ENCODE data around the gene ZNF814.
"Not testable (repeated sequence)": the region's sequence is repeated elsewhere in the genome, so short reads cannot be mapped to it uniquely, and the experiment has no call there.

The ZNF814 gene

DNA sequence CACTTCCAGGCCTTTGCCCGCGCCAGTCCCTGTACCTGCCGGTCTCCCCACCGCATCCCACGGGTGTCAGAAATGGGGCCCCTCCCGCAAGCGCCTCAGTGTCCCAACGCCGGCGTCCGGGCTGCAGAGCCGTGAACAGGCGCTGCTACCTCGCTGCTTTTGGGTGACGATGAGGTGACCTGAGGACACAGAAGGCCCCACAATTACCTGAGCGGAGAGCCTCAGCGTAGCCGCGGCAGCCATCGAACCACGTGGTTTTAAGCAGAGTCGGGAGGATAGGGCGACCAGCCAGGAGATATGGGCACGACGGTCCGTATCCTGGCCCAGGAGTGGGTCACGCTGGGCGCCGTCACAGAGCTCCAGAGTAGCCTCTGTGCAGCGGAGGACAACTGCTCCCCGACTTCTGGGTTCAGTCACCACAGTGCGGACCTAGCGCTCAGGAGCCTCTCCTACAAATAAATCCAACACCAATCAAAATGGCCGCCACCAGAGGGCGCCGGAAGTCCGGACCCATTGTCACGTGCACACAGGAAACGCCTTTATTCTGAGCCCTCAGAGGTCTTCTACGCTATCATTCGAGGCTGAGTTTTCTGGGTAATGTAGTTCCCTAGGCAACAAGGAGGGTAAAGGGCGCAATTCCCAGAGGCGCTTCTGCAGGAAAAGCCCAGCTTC, at the start of gene ZNF814:
Gene ZNF814 (minus strand): TSS at position 478 of the 672 bp plus-strand sequence. CDS start 235 bp downstream, at position 243.
- peak; percentile 90 for DNase-seq

GRCh38 chr19:57935731-57936130, 46.9 kb upstream of the ZNF814 start:
- no peak for DNase-seq

DNA sequence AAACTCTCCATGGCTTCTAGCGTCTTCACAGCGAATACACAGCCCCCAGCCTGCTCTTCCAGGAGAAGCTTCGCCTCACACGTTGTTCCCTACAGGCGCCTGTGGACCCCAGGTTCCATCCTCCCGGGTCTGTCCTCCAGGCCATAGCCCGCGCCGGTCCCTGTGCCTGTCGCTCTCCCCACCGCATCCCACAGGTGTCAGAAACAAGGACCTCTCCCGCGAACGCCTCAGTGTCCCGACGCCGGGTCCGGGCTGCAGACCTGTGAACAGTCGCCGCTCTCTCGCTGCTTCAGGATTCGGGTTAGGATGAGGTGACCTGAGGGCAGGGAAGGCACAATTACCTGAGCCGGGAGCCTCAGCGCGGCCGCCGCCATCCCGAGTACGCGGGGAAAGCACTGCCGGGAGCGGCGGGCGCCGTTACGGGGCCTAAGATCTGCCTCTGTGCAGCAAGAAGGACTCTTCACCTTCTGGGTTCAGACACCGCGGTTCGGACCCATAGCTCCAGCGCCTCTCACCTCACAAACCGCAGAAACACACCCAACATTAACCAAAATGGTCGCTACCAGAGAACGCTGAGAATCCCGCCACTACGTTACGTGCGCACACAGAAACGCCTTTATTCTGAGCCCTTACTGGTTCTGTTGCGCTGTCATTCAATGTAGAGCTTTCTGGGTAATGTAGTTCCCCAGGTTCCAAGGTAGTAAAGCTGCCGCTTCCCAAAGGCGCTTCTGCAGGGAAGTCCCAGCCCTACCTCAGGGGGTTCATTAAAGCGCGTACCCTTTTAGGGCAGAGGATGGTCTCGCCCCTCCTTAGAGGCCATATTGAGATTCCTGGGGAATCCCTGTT, 46.2 kb upstream of the ZNF814 start, which contains the start of gene ZNF418:
Gene ZNF418 (minus strand): TSS at position 583 of the 846 bp plus-strand sequence. CDS start 1,580 bp downstream, outside the sequence.
- peak; percentile 73 for DNase-seq

DNA sequence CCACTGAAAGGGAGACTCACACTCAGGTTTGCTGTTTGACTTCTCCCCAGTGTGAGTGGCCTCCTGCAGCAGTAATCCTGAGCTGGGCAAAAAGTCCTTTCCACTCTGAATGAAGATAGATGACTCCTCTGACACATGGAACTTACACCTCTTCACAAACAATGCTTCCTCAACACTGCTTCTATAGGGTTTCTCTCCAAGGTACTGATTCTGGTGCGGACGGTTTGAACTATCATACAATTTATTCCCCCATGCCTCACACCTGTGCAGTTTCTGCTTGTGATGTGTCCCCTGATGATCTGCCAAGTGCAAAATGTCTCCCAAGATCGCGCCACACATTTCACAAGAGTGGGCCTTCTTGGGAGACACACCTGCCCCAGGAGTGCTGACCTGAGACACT, 38.8 kb upstream of the ZNF814 start:
- no peak for DNase-seq

- peak; percentile 95 for DNase-seq
Measured at GRCh38 chr19:57916168-57916995, 27.5 kb upstream of the ZNF814 start, which contains the start of gene ZNF417. Gene ZNF417 (minus strand): TSS chr19:57916592. CDS start chr19:57916411, 181 bp downstream.

- no peak for DNase-seq
Measured at GRCh38 chr19:57914531-57914930, 25.7 kb upstream of the ZNF814 start.

DNA sequence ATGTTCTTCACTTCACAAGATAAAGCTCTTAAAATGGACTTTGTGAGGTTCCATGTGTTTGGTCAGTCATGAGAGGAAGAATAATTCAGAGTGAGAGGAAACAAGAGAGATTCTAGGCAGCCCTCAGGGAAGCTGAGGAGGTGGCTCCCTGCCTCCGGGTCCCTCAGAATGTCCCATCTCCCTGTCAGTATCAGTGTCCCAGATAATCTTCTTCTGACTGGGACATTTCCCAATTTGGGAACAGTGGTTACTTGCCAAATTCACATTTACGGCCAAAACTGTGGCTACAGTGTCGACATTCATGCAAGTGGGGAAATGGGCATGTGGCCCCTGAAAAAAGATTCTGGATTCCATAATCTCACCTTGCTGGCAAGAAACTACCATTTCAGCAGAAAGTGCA, 18.6 kb upstream of the ZNF814 start:
- DNase-seq: no peak

- no peak for DNase-seq
Measured at GRCh38 chr19:57905258-57905657, 16.4 kb upstream of the ZNF814 start.

DNA sequence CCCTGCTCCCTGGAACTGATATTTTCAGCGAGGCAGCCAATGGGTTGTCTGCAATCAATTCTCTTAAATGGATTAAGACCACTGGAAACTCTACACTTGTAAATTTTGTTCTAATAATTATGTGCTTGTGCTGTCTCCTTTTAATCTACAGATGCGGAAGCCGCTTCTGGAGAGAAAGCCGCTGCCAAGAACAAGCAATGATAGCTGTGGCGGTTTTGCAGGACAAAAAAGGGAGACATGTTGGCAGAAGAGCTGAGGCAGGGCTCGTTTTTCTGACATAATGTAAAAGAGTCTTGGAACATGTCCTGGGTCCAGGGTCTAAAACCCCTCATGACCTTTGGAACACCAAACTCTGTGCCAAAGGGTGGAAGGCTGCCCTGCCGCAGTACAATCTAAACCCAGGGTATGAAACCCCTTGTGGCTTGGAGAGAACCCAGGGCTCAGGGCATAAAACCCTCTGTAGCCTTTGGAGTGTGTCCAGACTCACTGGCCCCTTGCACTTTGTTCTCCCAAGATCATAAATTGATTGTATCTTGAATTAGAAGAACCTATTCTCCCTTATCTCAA, 14.9 kb upstream of the ZNF814 start:
- DNase-seq: no peak

DNA sequence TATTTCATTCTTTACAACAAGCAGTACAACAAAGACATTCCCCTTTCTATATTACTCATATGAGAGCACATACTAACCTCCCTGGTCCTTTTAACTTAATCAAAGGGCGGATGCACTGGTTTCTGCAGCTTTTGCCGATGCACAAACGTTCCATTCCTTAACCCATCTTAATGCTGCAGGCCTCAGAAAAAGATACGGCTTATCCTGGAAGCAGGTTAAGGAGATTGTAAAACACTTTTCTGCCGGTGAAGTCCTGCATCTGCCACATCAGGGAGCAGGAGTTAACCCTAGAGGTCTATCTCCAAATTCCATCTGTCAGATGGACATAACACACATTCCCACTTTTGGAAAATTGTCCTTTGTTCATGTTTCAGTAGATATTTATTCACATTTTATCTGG, 11.5 kb upstream of the ZNF814 start:
- DNase-seq: no peak

- not testable (repeated sequence) for DNase-seq
Measured at GRCh38 chr19:57890706-57891105, 1.9 kb upstream of the ZNF814 start.

DNA sequence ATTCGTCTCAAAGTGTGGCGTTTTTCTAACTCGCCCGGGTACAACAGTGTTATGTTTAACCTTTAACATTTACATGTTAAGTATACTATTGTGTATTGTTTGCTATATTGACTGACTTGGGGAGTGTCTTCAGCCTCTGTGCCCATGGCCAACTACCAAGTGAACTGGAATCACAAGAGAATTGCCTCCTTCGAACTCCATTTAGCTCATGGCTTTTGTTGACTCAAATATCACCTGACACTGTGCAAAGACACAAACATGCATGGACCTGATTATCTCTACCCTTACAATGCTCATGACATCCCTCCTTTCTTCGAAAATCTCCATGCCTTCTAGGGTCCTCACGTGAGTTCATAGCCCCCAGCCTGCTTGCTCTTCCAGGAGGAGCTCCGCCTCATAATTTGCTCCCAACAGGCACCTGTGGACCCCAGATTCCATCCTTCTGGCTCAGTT, 704 bp downstream of the ZNF814 start:
- DNase-seq: no peak

DNA sequence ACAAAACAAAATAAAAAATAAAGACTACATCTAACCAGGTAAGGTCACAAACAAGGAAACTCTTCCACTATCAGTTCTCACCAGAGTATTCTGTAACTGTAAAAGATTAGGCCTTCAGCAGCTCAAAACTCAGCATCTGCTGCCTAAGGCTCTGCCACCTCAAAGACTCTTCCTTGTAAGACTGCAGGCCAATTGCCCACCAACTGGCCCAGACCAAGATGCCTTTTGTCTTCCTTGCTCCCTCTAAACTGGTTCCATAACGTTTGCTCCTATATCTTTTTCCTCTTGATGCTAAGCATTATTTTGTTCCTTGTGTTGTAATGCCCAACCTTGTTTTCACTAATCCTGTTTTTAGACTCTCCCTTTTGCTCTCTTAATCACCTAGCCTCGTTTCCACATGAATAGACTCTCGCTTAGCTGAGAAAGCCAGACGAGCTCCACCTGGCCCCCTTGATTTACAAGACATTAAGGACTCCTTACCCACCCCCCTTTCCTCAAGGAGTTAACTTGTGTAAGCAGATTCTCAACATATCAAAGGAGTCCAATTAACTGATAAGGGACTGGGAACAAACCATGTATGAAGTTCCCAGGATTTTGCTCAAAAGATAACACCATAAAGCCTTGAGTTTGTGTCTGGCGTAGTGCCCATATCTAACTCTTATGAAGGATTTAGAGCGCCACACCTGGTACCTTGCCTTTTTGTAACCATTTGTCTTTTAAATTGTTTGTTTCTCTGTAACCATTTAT, 1.5 kb downstream of the ZNF814 start:
- DNase-seq: no peak

- no peak for DNase-seq
Measured at GRCh38 chr19:57886046-57886445, 2.8 kb downstream of the ZNF814 start.

- DNase-seq: not testable (repeated sequence)
Measured at GRCh38 chr19:57873883-57874799, 14.7 kb downstream of the ZNF814 start.

DNA sequence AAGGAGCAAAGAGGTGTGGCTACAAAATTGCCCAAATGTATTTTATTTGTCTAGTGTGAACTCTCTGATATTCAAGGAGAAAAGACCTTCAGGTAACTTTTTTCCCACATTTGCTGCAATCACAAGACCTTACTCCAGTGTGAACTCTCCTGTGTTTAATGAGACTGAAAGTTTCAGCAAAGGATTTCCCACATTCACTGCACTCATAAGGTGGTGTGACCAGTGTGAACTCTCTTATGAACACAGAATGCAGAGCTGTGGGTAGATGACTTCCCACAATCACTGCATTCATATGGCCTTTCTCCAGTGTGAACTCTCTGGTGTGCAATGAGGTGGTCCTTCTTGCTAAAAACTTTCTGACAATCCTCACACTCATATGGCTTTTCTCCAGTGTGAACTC, 16.4 kb downstream of the ZNF814 start:
- no peak for DNase-seq

DNA sequence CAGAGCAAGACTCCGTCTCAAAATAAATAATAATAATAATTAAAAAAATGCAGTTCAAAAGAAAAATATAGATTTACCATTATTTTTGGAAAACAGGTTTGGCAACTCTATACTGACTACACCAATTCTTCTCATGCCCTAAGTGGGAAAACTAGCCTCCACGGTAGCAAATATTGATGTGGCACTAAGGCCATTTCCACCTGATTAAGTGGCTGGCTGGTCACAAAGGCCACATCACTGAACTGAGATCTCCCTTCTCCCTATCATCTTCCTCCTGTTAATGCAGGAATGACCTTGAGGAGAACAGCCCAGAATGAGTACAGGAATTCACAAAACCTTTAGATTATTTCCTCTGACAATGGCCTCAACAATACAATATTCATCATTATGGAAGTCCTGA, 18.6 kb downstream of the ZNF814 start:
- DNase-seq: no peak

DNA sequence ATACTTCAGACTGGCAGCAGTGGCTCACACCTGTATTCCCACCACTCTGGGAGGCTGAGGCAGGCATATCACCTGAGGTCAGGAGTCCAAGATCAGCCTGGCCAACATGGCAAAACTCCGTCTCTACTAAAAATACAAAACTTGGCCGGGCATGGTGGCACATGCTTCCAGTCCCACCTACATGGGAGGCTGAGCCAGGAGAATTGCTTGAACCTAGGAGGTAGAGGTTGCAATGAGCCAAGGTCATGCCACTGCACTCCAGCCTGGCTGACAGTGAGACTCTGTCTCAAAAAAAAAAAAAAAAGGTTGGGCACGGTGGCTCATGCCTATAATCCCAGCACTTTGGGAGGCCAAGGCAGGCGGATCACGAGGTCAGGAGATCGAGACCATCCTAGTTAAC, 19.2 kb downstream of the ZNF814 start:
- not testable (repeated sequence) for DNase-seq

DNA sequence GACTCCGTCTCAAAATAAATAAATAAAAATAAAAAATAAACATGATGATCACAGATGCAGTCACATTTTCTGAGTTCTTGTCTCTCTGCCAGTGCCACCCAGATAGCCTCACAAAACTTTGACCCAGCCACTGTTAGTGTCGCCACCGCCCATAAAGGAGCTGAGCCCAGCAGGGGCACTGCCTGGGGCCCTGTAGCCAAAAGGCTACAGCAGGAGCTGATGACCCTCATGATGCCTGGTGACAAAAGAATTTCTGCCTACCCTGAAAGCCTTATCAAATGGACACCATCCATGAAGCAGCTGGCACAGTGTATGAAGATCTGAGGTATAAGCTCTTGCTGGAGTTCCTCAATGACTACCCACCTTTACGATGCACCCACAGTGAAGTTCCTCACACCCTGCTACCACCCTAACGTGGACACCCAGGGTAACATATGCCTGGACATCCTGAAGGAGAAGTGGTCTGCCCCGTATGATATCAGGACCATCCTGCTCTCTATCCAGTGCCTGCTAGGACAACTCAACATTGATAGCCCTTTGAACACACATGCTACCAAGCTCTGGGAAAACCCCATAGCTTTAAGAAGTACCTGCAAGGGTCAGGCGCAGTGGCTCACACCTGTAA, 20.9 kb downstream of the ZNF814 start:
- DNase-seq: no peak

- DNase-seq: not testable (repeated sequence)
Measured at GRCh38 chr19:57862351-57862750, 26.5 kb downstream of the ZNF814 start.
